Activated naive CD8-positive, alpha-beta T cell (primary cell): Measurements from ENCODE around the gene ADGRL3.

ENCODE experiments used
- H3K27ac Mint-ChIP-seq: one replicate; pipeline ENCODE4 v1.8.0; 2021; ENCODE audit warnings: mixed read lengths
- H3K27me3 Mint-ChIP-seq: one replicate; pipeline ENCODE4 v1.8.0; 2021; ENCODE audit warnings: mixed read lengths
- H3K36me3 Mint-ChIP-seq: one replicate; pipeline ENCODE4 v1.8.0; 2021; ENCODE audit warnings: mixed read lengths
- H3K4me1 Mint-ChIP-seq: one replicate; pipeline ENCODE4 v1.8.0; 2021; ENCODE audit warnings: low read depth, mixed read lengths
- H3K4me3 Mint-ChIP-seq: one replicate; pipeline ENCODE4 v1.8.0; 2021; ENCODE audit warnings: mild to moderate bottlenecking, mixed read lengths
- H3K9me3 Mint-ChIP-seq: one replicate; pipeline ENCODE4 v1.8.0; 2021; ENCODE audit warnings: low read depth, mixed read lengths

ADGRL3 gene

DNA sequence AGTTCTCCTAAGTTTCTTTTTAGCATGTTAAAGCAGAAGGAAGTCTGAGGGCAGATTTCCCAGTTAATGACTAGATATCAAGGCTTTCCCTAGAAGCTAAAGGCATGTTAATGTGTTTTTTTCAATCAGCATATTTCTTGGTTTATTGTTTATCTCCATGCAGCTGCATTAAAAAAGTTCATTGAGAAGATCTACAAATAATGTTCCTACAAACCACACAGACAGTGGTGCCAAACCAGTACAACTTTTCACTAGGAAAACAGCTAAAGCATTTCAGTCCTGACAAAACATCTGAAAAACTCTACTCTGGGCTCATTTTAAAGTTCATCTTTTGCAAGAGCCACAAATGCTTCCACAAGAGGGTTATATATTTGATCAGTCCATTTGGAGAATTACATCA lies 320.0 kb downstream of the ADGRL3 start:
- no peak overlapping the region for H3K4me3 Mint-ChIP-seq
- H3K27ac Mint-ChIP-seq: no peak overlapping the region
- H3K27me3 Mint-ChIP-seq: no peaks in the 10 kb centered on the region
- peaks cover 9% of the 10 kb centered on the region for H3K9me3 Mint-ChIP-seq
- no peaks in the 10 kb centered on the region for H3K36me3 Mint-ChIP-seq
- no peaks in the 10 kb centered on the region for H3K4me1 Mint-ChIP-seq

DNA sequence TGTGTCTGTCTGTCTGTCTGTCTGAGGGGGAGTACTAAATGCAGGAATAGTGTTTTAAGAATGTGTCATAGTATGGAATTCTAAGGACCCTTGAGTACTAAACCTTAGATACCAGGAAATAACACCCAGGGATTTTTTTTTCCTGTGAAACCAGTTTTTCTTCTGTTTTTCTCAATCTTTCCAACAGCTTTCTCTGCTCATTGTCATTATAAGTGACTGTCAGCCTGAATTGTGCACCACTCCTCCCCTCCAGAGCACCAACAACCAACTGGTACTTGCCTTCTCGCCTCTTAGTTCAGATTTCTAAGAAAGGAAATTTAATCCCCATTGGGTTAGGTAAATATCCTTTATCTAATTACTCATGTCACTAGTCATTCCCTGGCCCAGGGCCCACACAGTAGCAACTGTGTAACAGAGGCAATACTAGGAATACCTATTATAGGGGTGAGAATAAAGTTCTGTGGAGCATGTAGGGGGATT lies 320.6 kb downstream of the ADGRL3 start:
- Mint-ChIP-seq H3K4me3 (no peak overlapping the region), H3K27ac (no peak overlapping the region), H3K4me1 (no peaks in the 10 kb centered on the region), H3K9me3 (peaks cover 14% of the 10 kb centered on the region), H3K27me3 (no peaks in the 10 kb centered on the region), H3K36me3 (no peaks in the 10 kb centered on the region)

DNA sequence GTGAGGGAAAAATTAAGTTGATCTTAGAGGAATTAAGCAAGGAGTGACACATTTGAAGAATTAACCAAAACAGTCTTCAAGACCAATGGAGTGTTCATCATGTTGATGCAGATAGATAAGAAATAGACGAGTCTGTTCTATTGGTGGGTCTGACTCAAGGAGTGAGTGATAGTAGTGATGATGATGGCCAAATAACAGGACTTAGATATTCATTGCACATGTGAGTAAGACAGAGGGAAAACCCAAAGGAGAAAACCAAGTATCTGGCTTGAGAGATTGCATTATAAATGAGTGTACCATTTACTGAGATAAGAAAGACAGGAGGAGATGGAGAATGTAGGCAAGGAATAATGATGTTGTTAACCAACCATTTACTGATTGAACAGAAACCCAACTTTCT lies 321.3 kb downstream of the ADGRL3 start:
- H3K4me3 Mint-ChIP-seq: no peak overlapping the region
- peaks cover 14% of the 10 kb centered on the region for H3K9me3 Mint-ChIP-seq

DNA sequence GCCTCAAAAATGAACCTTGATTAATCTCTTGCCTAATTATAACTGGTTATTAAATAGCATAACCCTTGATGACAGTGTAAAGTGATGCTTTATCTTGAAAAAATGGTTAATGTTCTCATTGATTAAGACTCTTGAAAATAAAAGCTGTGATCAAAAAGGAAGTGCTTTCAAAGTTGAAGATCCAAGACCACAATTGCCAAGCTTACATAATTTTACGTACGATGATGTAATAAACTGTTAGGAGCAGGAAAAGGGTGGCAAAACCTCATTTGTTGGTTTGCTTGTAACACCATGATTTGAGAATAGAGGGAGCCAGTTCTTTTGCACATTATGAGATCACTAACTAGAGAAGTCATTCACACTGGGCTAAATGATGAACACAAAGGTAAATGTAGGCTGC lies 322.2 kb downstream of the ADGRL3 start:
- H3K4me3 Mint-ChIP-seq: no peak overlapping the region
- H3K27ac Mint-ChIP-seq: no peak overlapping the region
- H3K36me3 Mint-ChIP-seq: no peaks in the 10 kb centered on the region
- no peaks in the 10 kb centered on the region for H3K4me1 Mint-ChIP-seq
- no peaks in the 10 kb centered on the region for H3K27me3 Mint-ChIP-seq
- H3K9me3 Mint-ChIP-seq: peaks cover 14% of the 10 kb centered on the region

More for the DNA sequence above, 321.3 kb downstream of the ADGRL3 start:
- H3K36me3 Mint-ChIP-seq: no peaks in the 10 kb centered on the region
- H3K27me3 Mint-ChIP-seq: no peaks in the 10 kb centered on the region
- H3K27ac Mint-ChIP-seq: no peak overlapping the region
- no peaks in the 10 kb centered on the region for H3K4me1 Mint-ChIP-seq

DNA sequence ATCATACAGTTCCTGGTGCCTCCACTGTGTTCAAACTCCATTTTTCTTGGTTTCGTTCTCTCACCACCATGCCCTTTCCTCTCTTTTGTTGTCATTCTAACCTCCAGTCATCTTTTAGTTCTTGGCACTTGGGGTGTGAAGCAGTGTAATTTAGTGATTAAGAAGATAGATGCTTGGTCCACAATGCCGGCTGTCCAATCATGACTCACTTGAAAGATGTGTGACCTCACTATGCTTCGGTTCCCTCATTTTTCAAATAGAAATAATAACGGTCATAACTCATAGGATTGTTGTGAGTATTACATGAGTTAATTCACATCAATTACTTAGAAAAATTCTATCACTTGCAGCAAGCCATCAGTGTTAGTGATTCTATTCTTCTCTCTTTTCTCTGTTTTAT lies 327.8 kb downstream of the ADGRL3 start:
- no peak overlapping the region for H3K4me3 Mint-ChIP-seq
- H3K4me1 Mint-ChIP-seq: no peaks in the 10 kb centered on the region
- no peak overlapping the region for H3K27ac Mint-ChIP-seq
- H3K9me3 Mint-ChIP-seq: peaks cover 17% of the 10 kb centered on the region
- no peaks in the 10 kb centered on the region for H3K27me3 Mint-ChIP-seq
- H3K36me3 Mint-ChIP-seq: no peaks in the 10 kb centered on the region

DNA sequence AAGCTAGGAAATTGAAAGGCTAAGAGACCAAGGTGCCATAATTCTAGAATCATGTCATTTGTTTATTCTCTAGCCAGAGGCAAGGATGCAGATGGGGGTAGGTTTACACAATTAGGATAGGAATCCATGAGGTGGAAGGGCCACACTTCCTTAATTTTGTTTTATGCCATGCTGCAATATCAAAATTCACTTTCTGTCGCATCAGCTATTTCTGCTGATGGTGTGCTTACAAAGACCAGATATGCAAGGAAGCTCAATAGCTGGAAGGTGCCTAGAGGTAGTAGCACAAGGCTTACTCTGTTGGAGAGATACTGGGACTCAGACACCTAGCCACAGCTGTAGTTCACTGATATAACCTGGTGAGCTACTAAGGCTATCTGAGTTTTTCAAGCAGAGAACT lies 328.5 kb downstream of the ADGRL3 start:
- no peak overlapping the region for H3K27ac Mint-ChIP-seq

DNA sequence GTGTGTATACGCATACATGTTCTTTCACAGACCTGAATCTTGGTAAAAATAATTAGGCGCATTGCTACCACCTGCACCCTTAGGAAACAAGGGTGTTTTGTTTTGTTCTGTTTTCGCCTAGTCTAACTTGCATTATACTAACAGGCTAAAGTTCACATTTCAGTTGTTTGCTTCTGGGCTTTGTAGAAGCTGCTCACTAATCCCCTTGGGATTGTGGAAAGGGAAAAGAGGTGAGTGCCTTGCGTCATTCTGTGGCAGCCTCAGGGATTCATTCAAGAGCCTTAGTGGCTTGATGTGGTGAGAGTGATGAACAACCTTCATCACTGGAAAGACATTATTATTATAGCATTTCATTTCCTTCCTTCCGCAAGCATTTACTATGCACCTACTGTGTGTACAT lies 331.1 kb downstream of the ADGRL3 start:
- H3K4me3 Mint-ChIP-seq: no peak overlapping the region
- peaks cover 14% of the 10 kb centered on the region for H3K9me3 Mint-ChIP-seq
- no peaks in the 10 kb centered on the region for H3K27me3 Mint-ChIP-seq
- H3K4me1 Mint-ChIP-seq: no peaks in the 10 kb centered on the region
- H3K27ac Mint-ChIP-seq: no peak overlapping the region
- H3K36me3 Mint-ChIP-seq: no peaks in the 10 kb centered on the region

More for the DNA sequence above, 328.5 kb downstream of the ADGRL3 start:
- Mint-ChIP-seq H3K27me3 (no peaks in the 10 kb centered on the region), H3K4me1 (no peaks in the 10 kb centered on the region), H3K9me3 (peaks cover 17% of the 10 kb centered on the region), H3K4me3 (no peak overlapping the region), H3K36me3 (no peaks in the 10 kb centered on the region)

DNA sequence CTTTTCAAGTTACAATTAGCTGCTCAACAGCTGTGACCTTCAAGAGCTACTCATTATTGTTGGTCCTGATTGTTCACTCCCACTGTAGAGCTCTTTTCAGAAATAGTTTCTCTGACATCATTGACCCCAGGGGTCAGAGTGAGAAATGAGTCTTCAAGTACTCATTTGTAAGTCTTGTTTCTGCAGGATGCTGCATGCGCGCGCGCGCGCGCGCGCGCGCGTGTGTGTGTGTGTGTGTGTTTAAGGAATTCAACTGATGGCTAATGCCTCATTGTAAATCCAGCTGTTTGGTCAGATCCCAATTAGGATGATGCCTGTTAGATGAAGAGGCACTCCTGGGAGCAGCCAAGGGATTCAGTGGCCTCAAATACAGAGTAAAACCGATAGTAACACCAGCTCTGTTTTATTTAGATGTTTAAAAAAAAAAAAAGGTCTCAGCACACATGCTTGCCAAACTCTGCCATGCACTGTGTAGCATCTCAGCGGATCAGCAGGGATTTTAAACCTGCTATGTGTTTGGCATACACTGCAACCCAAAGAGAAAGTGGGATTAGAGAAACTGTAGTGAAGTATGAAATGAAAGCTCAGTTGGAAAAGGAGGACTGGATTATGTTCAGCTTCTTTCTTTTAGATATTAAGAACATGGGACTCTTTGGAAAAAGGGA lies 332.3 kb downstream of the ADGRL3 start:
- no peak overlapping the region for H3K4me3 Mint-ChIP-seq
- H3K27me3 Mint-ChIP-seq: no peaks in the 10 kb centered on the region

DNA sequence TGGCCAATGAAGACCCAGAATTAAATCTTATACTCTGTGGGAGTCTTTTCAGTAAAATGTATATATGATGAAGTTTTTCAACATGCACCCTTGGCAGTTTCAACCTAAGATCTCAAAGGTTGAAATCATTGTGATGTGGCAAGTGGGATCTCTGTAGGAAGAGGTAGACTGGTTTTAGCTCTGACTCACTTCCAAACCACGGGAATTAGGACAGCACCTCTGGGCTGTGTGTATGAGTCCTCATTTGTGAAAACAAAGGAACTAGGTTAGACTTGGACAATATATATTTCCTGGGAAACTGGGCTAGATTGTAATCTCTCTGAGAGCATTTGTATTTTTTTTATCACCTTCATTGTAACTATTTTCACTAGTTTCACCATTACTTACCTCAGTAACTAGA lies 333.0 kb downstream of the ADGRL3 start:
- H3K9me3 Mint-ChIP-seq: peaks cover 11% of the 10 kb centered on the region
- H3K36me3 Mint-ChIP-seq: no peaks in the 10 kb centered on the region
- H3K4me1 Mint-ChIP-seq: no peaks in the 10 kb centered on the region
- H3K4me3 Mint-ChIP-seq: no peak overlapping the region
- no peaks in the 10 kb centered on the region for H3K27me3 Mint-ChIP-seq
- H3K27ac Mint-ChIP-seq: no peak overlapping the region

More for the DNA sequence above, 332.3 kb downstream of the ADGRL3 start:
- no peak overlapping the region for H3K27ac Mint-ChIP-seq
- H3K4me1 Mint-ChIP-seq: no peaks in the 10 kb centered on the region
- H3K9me3 Mint-ChIP-seq: peaks cover 15% of the 10 kb centered on the region
- no peaks in the 10 kb centered on the region for H3K36me3 Mint-ChIP-seq

DNA sequence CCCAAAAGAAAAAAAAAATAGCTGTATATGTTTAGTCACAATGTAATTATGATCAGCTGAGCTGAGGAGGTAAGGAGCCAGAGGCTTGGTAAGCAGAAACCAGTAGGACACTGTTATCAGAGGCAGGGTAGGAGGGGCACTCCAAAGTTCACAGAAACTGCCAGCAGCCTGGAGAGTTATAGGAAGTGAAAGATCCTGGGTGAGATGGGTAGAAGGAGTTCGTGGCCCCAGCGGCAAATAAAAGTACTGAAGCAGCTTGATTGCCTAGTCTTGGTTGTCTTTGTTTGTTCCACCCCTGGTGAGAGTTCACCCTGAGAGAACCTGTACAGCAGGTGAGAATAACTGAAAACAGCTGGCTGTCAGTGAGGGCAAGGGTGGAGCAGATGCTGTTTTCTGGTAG lies 340.8 kb downstream of the ADGRL3 start:
- no peaks in the 10 kb centered on the region for H3K27me3 Mint-ChIP-seq
- H3K36me3 Mint-ChIP-seq: no peaks in the 10 kb centered on the region
- H3K4me1 Mint-ChIP-seq: no peaks in the 10 kb centered on the region
- H3K9me3 Mint-ChIP-seq: peaks cover 10% of the 10 kb centered on the region
- H3K4me3 Mint-ChIP-seq: no peak overlapping the region
- H3K27ac Mint-ChIP-seq: no peak overlapping the region

DNA sequence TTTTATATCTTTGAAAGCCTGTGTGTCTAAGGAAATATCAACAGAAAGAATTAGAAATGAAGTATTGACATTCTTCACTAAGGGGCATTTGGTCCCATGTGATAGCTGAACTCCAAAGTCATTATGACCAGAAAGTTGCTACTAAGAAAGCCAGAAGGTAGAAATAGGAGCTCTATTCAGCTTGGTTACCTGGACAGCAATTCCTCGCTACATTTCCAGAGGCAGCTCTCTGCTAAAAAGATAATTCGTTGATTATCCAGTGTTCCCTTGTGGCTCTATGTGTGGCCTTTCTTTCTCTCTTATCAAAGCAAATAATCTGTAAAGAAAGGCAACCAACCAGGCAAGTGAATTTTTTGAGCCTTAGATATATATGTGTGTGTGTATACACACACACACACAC lies 341.3 kb downstream of the ADGRL3 start:
- peaks cover 9% of the 10 kb centered on the region for H3K9me3 Mint-ChIP-seq
- H3K27me3 Mint-ChIP-seq: no peaks in the 10 kb centered on the region
- H3K27ac Mint-ChIP-seq: no peak overlapping the region
- H3K4me3 Mint-ChIP-seq: no peak overlapping the region
- H3K4me1 Mint-ChIP-seq: no peaks in the 10 kb centered on the region
- no peaks in the 10 kb centered on the region for H3K36me3 Mint-ChIP-seq

DNA sequence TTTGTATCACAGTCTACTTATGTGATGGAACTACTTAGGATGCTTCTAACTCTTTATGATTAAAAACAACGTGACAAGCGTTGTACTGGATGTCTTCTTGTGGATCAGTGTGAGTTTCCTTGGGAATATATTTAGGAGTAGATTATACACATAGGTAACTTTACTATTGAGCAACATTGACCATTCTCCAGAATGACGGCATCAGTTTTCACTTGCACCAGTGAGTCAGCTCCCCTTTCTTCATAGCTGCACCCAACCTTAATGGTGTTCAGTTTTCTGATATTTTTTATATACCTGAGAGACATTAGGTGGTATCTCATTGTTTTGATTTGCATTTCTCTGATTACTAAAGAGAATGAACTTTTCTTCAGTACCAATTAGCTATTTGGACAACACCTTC lies 343.9 kb downstream of the ADGRL3 start:
- Mint-ChIP-seq H3K9me3 (peaks cover 15% of the 10 kb centered on the region), H3K27me3 (no peaks in the 10 kb centered on the region), H3K27ac (no peak overlapping the region), H3K36me3 (no peaks in the 10 kb centered on the region), H3K4me3 (no peak overlapping the region), H3K4me1 (no peaks in the 10 kb centered on the region)

DNA sequence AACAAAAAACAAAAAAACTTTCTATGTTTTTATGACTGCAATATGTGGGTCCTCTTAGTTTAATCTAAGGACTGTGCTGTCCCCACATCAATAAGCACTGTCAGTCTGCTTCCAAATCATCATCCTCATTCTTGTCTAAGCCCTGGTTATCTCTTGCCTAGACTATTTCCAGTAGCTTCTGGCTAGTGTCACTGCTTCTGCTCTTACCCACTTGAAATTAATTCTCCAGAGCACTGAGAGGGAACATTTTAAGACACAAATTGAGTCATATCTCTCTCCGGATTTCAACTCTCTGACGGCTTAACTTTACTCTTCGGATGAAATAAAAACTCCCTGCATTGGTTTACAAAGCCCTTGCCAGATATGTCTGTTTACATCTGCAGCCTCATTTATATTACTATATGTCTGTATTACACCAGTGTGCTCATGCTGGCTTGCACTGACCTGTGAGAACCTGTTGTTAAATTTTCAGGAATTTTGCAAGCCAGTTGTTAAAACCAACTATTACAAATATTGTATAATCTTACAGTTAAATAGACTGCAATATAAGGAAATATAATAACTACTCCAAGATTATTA lies 345.9 kb downstream of the ADGRL3 start:
- peaks cover 12% of the 10 kb centered on the region for H3K9me3 Mint-ChIP-seq
- no peak overlapping the region for H3K27ac Mint-ChIP-seq
- H3K27me3 Mint-ChIP-seq: no peaks in the 10 kb centered on the region
- H3K36me3 Mint-ChIP-seq: no peaks in the 10 kb centered on the region
- no peak overlapping the region for H3K4me3 Mint-ChIP-seq
- H3K4me1 Mint-ChIP-seq: no peaks in the 10 kb centered on the region

DNA sequence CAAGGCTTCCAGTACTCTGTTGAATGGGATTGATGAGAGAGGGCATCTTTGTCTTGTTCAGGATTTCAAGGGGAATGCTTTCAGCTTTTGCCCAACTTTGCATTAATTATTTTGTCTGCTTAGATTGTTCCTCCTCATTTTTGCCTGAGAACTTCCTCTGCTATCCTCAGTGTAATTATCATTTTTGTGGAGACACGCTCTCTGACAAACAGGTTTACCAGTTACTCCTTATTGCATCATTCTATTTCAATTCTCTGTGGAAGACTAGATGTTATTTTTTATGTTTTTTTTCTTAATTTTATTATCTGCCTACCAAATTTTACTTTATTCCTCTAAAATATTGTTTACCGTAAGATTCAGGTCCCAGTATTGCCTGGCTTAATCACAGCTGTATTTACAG lies 349.2 kb downstream of the ADGRL3 start:
- no peaks in the 10 kb centered on the region for H3K36me3 Mint-ChIP-seq
- H3K27me3 Mint-ChIP-seq: no peaks in the 10 kb centered on the region
- no peak overlapping the region for H3K27ac Mint-ChIP-seq
- H3K4me3 Mint-ChIP-seq: no peak overlapping the region
- peaks cover 16% of the 10 kb centered on the region for H3K9me3 Mint-ChIP-seq
- no peaks in the 10 kb centered on the region for H3K4me1 Mint-ChIP-seq

DNA sequence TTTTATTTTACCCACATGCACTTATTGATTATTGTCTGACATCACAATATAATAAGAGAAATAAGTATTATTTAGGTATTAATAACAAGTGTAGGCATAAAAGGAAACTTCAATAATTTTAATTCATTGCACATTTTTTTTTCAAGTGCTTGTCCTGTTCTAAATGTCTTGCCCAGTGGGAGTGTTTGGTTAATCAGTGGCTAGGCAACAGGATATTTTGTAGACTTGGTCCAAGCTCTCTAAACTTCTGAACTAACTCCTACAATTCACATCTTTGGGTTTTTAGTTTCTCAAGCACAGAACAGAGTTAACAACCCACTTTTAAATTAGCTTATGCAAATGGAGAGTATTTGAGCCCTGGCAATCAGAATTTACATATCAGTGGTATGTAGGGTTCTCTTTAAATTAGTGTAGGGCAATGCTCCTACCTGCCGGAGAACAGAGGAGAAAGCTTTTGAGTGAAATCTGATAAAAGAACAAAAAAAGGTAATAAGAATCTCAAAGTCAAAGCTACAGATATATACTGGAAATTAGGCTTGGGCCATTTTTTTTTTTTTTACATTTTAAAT lies 353.5 kb downstream of the ADGRL3 start:
- Mint-ChIP-seq H3K27me3 (no peaks in the 10 kb centered on the region), H3K36me3 (no peaks in the 10 kb centered on the region), H3K27ac (no peak overlapping the region), H3K4me1 (no peaks in the 10 kb centered on the region), H3K4me3 (no peak overlapping the region), H3K9me3 (peaks cover 12% of the 10 kb centered on the region)

DNA sequence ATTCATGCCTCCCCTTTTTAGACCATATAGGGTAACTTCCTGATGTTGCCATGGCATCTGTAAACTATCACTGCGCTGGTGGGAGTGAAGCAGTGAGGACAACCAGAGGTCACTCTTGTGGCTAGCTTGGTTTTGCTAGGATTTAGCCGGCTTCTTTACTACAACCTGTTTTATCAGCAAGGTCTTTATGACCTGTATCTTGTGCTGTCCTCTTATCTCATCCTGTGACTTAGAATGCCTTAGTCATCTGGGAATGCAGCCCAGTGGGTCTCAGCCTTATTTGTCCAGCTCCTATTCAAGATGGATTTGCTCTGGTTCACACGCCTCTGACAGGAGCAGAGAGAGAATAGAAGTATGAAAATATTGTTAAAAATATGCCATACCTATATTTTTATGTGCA lies 355.7 kb downstream of the ADGRL3 start:
- H3K27ac Mint-ChIP-seq: no peak overlapping the region
- no peaks in the 10 kb centered on the region for H3K27me3 Mint-ChIP-seq
- peaks cover 18% of the 10 kb centered on the region for H3K9me3 Mint-ChIP-seq
- H3K4me1 Mint-ChIP-seq: no peaks in the 10 kb centered on the region
- H3K4me3 Mint-ChIP-seq: no peak overlapping the region
- no peaks in the 10 kb centered on the region for H3K36me3 Mint-ChIP-seq
